IMR-90 (cell line): ENCODE results near the gene C14orf119. TPM values are rescaled to one million over a fixed set of nuclear protein-coding genes. Genes with fewer than 3 reads are reported as not detected.

Source experiments
- ATAC-seq: fragments of 200-7000 bp; cut with Tn5 transposase; 2 replicates; pipeline ENCODE4 v1.9.1; 2020; ENCODE audit warnings: low read depth, mild to moderate bottlenecking, moderate library complexity
- BruUV-seq: library from RNA; stranded (reverse); fragments of 400-500 nt; replicated peaks from 2 replicates; lab custom pipeline; 2021; lab: Mats Ljungman, UMichigan
- CTCF ChIA-PET: fragments of 300-600 bp; formaldehyde crosslinking; extraction: SDS; loops from one replicate; lab custom pipeline; 2021; ENCODE audit warnings: antibody characterized with exemption; lab: Yijun Ruan, JAX
- POLR2A ChIA-PET: fragments of 300-600 bp; sonication (Branson Sonifier 250); formaldehyde crosslinking; loops from one replicate; lab custom pipeline; 2022; ENCODE audit warnings: antibody characterized with exemption; ENCODE audit not compliant: unreplicated experiment; lab: Charles Lee
- DNase-seq: peaks from one replicate; pipeline ENCODE4 v3.0.0; 2013
- H2AFZ ChIP-seq: replicated peaks from 2 replicates; pipeline ENCODE3; 2013; ENCODE audit warnings: low read length, mild to moderate bottlenecking; ENCODE audit not compliant: poor library complexity
- H2AK5ac ChIP-seq: 2 replicates; pipeline ENCODE4 v1.6.1; 2013; ENCODE audit warnings: low read depth, low read length, inconsistent platforms
- H2AK9ac ChIP-seq: replicated peaks from 2 replicates; pipeline ENCODE3; 2013; ENCODE audit warnings: mild to moderate bottlenecking, low read depth, low read length, moderate library complexity; ENCODE audit not compliant: poor library complexity
- H2BK120ac ChIP-seq: 2 replicates; pipeline ENCODE4 v1.6.1; 2013; ENCODE audit warnings: low read depth, low read length, inconsistent platforms
- H2BK15ac ChIP-seq: 3 replicates; pipeline ENCODE4 v1.6.1; 2013; ENCODE audit warnings: low read depth, low read length, inconsistent platforms
- H2BK20ac ChIP-seq: 2 replicates; pipeline ENCODE4 v1.6.1; 2013; ENCODE audit warnings: low read depth, mild to moderate bottlenecking, inconsistent platforms, low read length, moderate library complexity
- H2BK5ac ChIP-seq: 2 replicates; pipeline ENCODE4 v1.6.1; 2013; ENCODE audit warnings: mild to moderate bottlenecking, low read depth, low read length, inconsistent platforms; ENCODE audit not compliant: poor library complexity, severe bottlenecking
- H3K14ac ChIP-seq: replicated peaks from 2 replicates; pipeline ENCODE4 v1.6.1; 2013; ENCODE audit warnings: low read depth, low read length, inconsistent platforms
- H3K18ac ChIP-seq: 2 replicates; pipeline ENCODE4 v1.6.1; 2013; ENCODE audit warnings: low read depth, low read length, control low read depth
- H3K23ac ChIP-seq: 2 replicates; pipeline ENCODE4 v1.6.1; 2013; ENCODE audit warnings: low read depth, low read length, inconsistent platforms
- H3K27ac ChIP-seq: 2 replicates; pipeline ENCODE4 v1.5.1; 2013; ENCODE audit warnings: mild to moderate bottlenecking, control low read depth, low read length; ENCODE audit not compliant: insufficient read depth
- H3K27me3 ChIP-seq: 2 replicates; pipeline ENCODE4 v1.6.1; 2013; ENCODE audit warnings: low read length; ENCODE audit not compliant: control insufficient read depth, insufficient read depth
- H3K36me3 ChIP-seq: 2 replicates; pipeline ENCODE4 v1.6.1; 2013; ENCODE audit warnings: low read length, mixed read lengths; ENCODE audit not compliant: control insufficient read depth, insufficient read depth
- H3K4ac ChIP-seq: 2 replicates; pipeline ENCODE4 v1.6.1; 2013; ENCODE audit warnings: low read depth, low read length, inconsistent platforms
- H3K4me1 ChIP-seq: 2 replicates; pipeline ENCODE4 v1.6.1; 2013; ENCODE audit warnings: low read length, mixed read lengths; ENCODE audit not compliant: control insufficient read depth, insufficient read depth
- H3K4me2 ChIP-seq: 2 replicates; pipeline ENCODE4 v1.6.1; 2013; ENCODE audit warnings: low read depth, mild to moderate bottlenecking, control low read depth, low read length, moderate library complexity
- H3K4me3 ChIP-seq: 2 replicates; pipeline ENCODE4 v1.5.1; 2013; ENCODE audit warnings: low read depth, mild to moderate bottlenecking, control low read depth, low read length, moderate library complexity; ENCODE audit not compliant: insufficient read depth
- H3K56ac ChIP-seq: 2 replicates; pipeline ENCODE4 v1.6.1; 2013; ENCODE audit warnings: low read length, inconsistent platforms; ENCODE audit not compliant: insufficient read depth; ENCODE audit errors: extremely low read depth
- H3K79me1 ChIP-seq, 2 experiments: 2 replicates each; pipeline ENCODE4 v1.6.1; 2013; ENCODE audit warnings: low read length in 2 of 2, inconsistent platforms in 1 of 2, low read depth in 1 of 2
- H3K9ac ChIP-seq: 2 replicates; pipeline ENCODE4 v1.6.1; 2013; ENCODE audit warnings: low read depth, low read length, control low read depth
- H3K9me1 ChIP-seq: 2 replicates; pipeline ENCODE4 v1.6.1; 2013; ENCODE audit warnings: low read length, inconsistent platforms; ENCODE audit not compliant: insufficient read depth
- H3K9me3 ChIP-seq: 2 replicates; pipeline ENCODE4 v1.6.1; 2013; ENCODE audit warnings: low read length; ENCODE audit not compliant: control insufficient read depth, insufficient read depth
- H4K20me1 ChIP-seq: 2 replicates; pipeline ENCODE4 v1.6.1; 2013; ENCODE audit warnings: low read length, inconsistent platforms; ENCODE audit not compliant: insufficient read depth
- H4K5ac ChIP-seq: 2 replicates; pipeline ENCODE4 v1.6.1; 2013; ENCODE audit warnings: mild to moderate bottlenecking, low read depth, low read length, control low read depth
- H4K8ac ChIP-seq, 2 experiments: 2 replicates each; pipeline ENCODE4 v1.6.1; 2013; ENCODE audit warnings: low read depth in 2 of 2, low read length in 2 of 2, control low read depth in 1 of 2, inconsistent platforms in 1 of 2
- H4K91ac ChIP-seq: 2 replicates; pipeline ENCODE4 v1.6.1; 2013; ENCODE audit warnings: low read depth, low read length, inconsistent platforms; ENCODE audit not compliant: insufficient read depth
- BHLHE40 ChIP-seq: fragments of 150-350 bp; IDR thresholded peaks from 2 replicates; pipeline ENCODE4 v1.6.1; 2016; ENCODE audit warnings: mild to moderate bottlenecking, low read depth, low read length
- FOS ChIP-seq: fragments of 150-350 bp; IDR thresholded peaks from 2 replicates; pipeline ENCODE4 v1.6.1; 2016; ENCODE audit warnings: low read depth, low read length
- MAFK ChIP-seq: IDR thresholded peaks from 2 replicates; pipeline ENCODE4 v1.6.1; 2012; ENCODE audit warnings: low read depth, low read length, improper control_type of control experiment
- POLR2A ChIP-seq: IDR thresholded peaks from 2 replicates; pipeline ENCODE4 v1.6.1; 2012; ENCODE audit warnings: mild to moderate bottlenecking, low read depth, low read length
- RFX5 ChIP-seq: IDR thresholded peaks from 2 replicates; pipeline ENCODE4 v1.8.0; 2012; ENCODE audit warnings: low read depth, mild to moderate bottlenecking, low read length, moderate library complexity
- WGBS, 2 experiments: methylation state at CpG; one replicate each; pipeline versions ENCODE4 v1.1.5 to v1.1.7; 2013; ENCODE audit warnings: missing lambda C conversion rate in 2 of 2; ENCODE audit not compliant: insufficient read length in 1 of 2; ENCODE audit errors: extremely low coverage in 2 of 2; 5-methylcytosine and 5-hydroxymethylcytosine counted together
- dilution Hi-C: fragments of 300-500 bp; cut with HindIII; formaldehyde crosslinking; loops from one replicate; pipeline ENCODE4 v1.14.3; 2018; ENCODE audit warnings: low sequenced_read_pairs; ENCODE audit not compliant: unreplicated experiment
- in situ Hi-C: fragments of 300-500 bp; cut with MboI; formaldehyde crosslinking; loops from 3 replicates; pipeline ENCODE4 v1.14.3; 2019; ENCODE audit warnings: low sequenced_read_pairs, inconsistent platforms, mixed read lengths
- intact Hi-C: fragments of 100-400 bp; cut with micrococcal nuclease; formaldehyde crosslinking; loops from 2 replicates; pipeline ENCODE4 v1.10.0; 2022
- polyA plus RNA-seq, 3 experiments: library from polyadenylated mRNA; depleted of rRNA; stranded (reverse); fragments of >200 nt; gene quantifications; 2 replicates each; pipeline ENCODE4 v1.2.3, GENCODE V29; 2012; ENCODE audit warnings: low replicate concordance in 1 of 3
- total RNA-seq: library from RNA; depleted of rRNA; stranded (reverse); fragments of >200 nt; gene quantifications from 2 replicates; pipeline ENCODE4 v1.2.3, GENCODE V29; 2012

The C14orf119 gene
- total and polyA plus RNA-seq, 2 of the 4 experiments (the other 2 are of a cell fraction) = 74.0 to 83.7 TPM

GRCh38 chr14:23121361-23121771, 26.1 kb downstream of the C14orf119 start:
- Histone ChIP-seq H3K79me1 (no peaks in the 10 kb centered on the region), H3K9me3 (no peaks in the 10 kb centered on the region), H3K56ac (no peak overlapping the region), H2BK5ac (no peak overlapping the region), H2AFZ (peak overlapping the region; percentile 87), H3K4me3 (no peak overlapping the region), H3K27ac (no peak overlapping the region), H3K23ac (no peak overlapping the region), H2BK20ac (no peak overlapping the region), H4K20me1 (no peaks in the 10 kb centered on the region), H2AK9ac (no peak overlapping the region), H4K91ac (no peak overlapping the region), H3K9ac (no peak overlapping the region), H2BK15ac (no peak overlapping the region), H4K5ac (no peak overlapping the region), H3K36me3 (no peaks in the 10 kb centered on the region), H2AK5ac (peak overlapping the region; percentile 30; the same call in 1 of the 2 replicates), H3K9me1 (peaks cover 2% of the 10 kb centered on the region; the same call in 1 of the 2 replicates), H3K4me1 (0 out of 2 replicates have a peak, but pooled peaks cover 3% of the 10 kb centered on the region), H3K14ac (no peak overlapping the region), H3K4me2 (no peak overlapping the region), H3K27me3 (no peaks in the 10 kb centered on the region; the same call in 1 of the 2 replicates), H3K18ac (no peak overlapping the region), H4K8ac (peak overlapping the region in 1 of 2 experiments; percentile 74; a peak in 3 of 4 replicates), H2BK120ac (no peak overlapping the region), H3K4ac (no peak overlapping the region)
- DNase-seq (peak; percentile 57), ATAC-seq (peak; percentile 48)
- WGBS, 2 experiments = 25% methylated on average over 4 of the region's 6 CpGs; no CpG with 5 or more reads in 1 of the 2 experiments
- in situ Hi-C loops (no loop called here), dilution Hi-C loops (no loop called here), intact Hi-C loops (loop anchor here (2.0 kb wide), 2 partner anchors 33 to 179 kb away; no protein-coding TSS in a partner anchor)
- ChIA-PET POLR2A (no interaction called here), CTCF (interaction anchor here (0.6 to 2.7 kb wide), 11 partner anchors 9 to 179 kb away, joined by 3 to 76 read pairs (median 9); partner anchors contain the start of gene SLC7A8)
- no TSS peak for BruUV-seq
- TF ChIP-seq MAFK = no peak
- TF ChIP-seq POLR2A = no peak
- TF ChIP-seq RFX5 = no peak
- TF ChIP-seq FOS = no peak
- no peak for TF ChIP-seq BHLHE40
